HG03469 (cell line): ENCODE results near the gene TMCC1.
"Not testable (repeated sequence)": the region's sequence is repeated elsewhere in the genome, so short reads cannot be mapped to it uniquely, and the experiment has no call there.

Experiments used
- ATAC-seq: cut with Tn5 transposase; IDR thresholded peaks from one replicate; pipeline ENCODE4 v1.9.1; 2021; ENCODE audit warnings: mild to moderate bottlenecking, moderate library complexity, moderate number of reproducible peaks; ENCODE audit not compliant: unreplicated experiment

The TMCC1 gene

DNA sequence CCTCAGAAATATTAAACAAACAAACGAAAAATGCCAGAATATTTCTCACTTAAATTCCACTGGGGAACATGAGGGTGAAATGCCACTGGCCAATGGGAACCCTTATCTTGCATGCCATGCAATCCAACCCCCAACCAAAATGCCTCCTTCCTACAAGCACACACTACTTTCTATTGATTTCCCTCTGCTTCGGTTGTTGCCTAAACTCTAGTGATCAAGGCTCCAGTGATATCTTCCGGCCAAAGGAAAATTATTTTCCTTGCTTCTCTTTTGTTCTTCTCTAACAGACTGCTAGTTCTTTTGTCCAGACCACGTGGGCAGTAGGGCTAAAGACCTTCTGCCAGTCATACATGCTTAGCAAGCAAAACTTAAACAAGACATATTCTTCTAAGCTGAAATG is 115.7 kb downstream of the TMCC1 start:
- no peak for ATAC-seq

DNA sequence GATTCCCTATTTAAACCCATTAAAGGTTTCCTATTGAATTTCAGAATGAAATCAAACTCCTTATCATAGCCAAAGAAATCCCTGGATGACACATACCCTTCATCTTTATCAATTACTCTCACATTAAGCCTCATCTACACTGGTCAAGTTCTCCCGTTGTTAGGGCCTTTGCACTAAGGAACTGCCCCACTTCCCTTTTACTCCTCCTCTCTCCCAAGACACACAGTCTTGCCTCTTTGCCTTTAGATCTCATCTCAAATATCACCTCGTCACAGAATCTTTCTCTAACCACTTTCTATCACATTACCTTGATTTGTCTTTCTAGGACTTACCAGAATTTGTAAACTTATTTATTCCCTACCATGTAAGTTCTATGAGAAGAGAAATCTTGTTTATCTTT is 117.6 kb downstream of the TMCC1 start:
- ATAC-seq, result no peak

DNA sequence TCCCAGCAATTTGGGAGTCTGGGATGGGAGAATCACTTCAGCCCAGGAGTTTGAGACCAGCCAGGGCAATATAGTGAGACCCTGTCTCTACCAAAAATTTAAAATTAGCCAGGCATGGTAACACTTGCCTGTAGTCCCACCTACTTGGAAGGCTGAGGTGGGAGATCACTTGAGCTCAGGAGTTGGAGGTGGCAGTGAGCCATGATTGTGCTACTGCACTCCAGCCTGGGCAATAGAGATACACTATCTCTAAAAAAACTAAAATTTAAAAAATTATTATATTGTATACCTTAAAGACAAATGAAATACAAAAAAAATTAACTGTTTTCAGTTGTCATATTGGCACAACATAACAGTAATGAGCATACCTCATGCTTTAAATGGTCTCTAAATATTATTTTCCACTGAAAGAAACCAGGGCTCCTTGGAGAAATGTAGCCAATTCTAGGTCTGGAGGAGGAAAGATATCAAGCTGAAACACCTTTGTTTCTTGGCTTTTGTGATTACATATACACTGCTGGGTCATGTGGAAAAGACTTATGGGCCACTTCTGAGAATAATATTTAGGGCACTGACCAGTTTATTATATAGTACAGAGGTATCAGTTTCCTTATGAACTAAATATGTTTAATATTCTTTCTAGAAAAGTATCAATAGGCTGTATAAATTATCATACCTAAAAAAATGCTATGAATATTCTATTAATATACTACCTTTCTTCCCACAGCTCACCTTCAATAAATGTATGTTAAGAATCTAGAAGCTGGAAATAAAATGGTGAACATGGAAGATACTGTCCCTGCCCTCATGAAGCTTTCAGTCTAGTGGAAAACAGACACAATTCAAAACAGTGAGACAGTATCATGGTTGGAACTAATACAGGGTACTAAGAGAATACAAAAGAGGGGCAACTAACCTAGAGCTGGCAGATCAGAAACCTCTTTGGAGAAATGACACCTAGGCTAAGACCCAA is 119.5 kb downstream of the TMCC1 start:
- no peak for ATAC-seq

DNA sequence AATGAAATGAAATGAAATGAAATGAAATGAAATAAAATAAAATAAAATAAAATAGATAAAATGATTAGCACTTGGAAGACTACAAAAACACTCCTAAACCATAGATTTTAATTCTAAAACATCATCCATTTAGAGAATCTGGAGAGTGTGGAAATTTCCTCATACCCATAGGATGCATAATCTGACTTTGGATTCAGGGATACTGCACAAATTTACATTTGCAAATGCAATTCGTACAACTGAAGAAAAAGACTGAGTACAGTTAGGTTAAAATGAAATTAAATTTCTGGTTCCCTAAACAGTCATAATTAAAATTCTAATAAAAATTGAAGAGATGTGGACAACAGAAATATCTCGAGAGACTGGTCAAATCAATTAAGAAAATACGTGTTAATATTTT is 122.9 kb downstream of the TMCC1 start:
- ATAC-seq, result no peak

DNA sequence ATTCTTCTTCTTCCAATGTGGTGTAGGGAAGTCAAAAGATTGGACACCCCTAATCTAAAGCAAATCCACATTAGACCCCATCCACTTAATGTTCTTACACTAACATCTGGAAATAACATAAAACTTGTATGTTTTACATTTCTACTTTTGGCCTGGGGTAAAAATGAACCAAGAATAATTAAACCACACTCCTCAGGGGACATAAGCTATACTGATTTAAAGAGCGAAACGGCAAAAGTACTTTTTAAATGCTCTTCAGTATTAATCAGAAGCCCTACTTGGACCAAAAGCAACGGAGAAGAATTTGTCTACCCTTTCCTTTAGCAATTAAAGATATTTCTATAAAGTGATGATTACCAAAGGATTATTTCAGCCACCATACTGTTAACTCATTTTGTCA is 123.9 kb downstream of the TMCC1 start:
- no peak for ATAC-seq

DNA sequence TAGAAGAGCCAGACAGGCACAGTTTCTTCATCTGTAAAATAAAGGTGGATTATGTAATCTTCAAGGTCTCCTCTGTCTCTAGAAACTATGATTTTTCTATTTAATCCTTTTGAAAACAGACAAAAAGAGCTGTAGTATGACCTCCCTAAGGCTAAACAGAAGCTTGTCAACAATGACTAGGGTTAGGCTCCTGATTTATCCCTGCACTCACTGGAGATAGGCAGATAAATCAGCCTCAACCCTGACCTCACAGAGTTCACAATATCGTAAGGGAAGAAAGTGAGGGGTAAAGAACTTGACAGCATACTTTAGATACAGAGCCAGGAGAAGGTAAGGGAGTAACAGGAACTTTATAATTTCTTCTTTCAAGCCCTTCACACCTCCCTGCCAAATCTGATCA is 124.8 kb downstream of the TMCC1 start:
- ATAC-seq, result no peak

DNA sequence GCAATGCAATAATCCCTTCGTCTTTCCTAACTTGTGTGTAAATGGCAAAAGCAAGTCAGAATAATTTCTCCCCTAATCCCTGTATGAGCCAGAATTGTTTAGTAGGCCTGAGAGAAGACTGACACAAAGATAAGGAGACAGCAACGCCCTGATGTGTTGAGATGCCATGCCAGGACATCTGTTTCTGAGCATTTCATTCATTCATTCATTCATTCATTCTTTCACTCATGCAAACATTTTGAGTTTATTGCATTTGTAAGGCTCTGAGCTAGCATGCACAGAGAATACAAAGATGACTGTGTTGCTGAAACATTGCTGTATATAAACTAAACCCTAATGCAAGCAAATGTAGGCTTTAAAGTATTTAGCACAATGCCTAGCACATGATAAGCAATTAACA is 127.4 kb downstream of the TMCC1 start:
- no peak for ATAC-seq

DNA sequence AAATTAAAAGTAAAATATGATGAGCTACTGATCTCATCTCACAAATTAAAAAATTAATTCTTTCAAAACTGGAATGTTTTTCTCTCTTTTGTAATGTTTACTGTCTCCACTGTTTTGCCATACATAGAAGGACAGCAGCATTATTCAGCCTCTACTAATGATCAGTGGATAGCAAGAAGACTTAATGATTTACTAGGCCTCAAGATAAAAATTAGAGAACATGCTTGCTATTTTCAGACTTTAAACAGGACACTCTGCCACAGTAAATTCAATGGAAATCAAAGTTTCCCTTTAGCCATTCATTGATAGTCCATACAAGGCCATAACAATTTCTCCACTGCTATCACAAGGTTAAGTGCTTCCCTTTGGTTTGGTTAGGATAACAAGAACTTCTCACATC is 129.4 kb downstream of the TMCC1 start:
- no peak for ATAC-seq

DNA sequence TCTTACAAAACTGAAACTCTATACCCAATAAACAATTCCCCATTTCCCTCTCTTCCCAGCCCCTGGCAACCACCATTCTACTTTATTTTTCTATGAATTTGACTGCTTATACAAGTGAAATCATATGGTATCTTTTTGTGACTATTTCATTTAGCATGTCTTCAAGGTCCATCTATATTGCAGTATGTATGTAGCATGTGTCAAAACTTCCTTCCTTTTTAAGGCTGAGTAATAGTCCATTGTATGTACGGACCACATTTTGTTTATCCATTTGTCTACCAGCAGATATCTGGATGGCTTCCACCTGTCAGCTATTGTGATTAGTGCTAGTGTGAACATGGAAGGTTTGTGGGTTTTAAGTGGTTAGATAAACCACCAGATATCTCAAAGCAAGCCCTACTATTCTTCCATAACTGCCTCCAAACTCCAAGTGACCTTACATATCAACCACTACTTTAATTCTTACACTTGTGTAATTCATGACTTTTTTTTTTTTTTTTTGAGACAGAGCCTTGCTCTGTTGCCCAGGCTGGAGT is 134.7 kb downstream of the TMCC1 start:
- no peak for ATAC-seq

DNA sequence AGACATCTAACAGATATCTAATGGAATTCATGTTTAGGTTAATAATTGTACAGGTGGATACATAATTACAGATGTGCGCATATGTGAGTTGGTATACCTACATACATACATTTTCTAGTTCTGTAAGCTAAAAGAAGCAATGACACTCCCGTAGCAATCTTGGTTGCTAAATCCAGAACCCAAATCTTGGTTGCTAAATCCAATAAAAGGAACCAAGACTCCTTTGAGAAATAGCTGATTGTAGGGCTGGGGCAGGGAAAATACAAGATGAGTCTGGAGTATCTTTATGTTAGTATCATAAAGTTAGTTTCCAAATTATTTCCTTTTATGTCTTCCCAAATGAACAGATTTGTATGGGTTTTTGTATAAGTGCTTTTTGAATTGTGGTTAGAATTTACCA is 135.2 kb downstream of the TMCC1 start:
- ATAC-seq, result no peak

DNA sequence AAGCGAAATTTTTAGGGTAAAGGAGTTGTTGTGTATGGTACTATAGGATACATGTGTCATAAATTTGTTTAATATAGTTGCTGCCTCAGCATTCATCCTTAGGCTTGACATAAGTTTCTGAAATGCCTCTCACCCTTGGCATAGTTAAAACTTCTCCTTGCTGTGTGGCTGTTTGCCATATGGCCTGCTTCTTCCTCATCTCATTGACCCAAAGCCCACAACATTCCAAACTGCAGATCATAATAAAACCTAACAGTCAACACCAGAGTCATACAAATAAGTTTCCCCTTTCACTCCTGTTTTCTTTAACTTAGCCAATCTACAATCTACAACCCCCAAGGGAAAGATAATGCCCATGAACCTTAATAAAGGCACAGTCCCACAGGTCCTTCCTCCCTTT is 136.6 kb downstream of the TMCC1 start:
- ATAC-seq, result no peak

DNA sequence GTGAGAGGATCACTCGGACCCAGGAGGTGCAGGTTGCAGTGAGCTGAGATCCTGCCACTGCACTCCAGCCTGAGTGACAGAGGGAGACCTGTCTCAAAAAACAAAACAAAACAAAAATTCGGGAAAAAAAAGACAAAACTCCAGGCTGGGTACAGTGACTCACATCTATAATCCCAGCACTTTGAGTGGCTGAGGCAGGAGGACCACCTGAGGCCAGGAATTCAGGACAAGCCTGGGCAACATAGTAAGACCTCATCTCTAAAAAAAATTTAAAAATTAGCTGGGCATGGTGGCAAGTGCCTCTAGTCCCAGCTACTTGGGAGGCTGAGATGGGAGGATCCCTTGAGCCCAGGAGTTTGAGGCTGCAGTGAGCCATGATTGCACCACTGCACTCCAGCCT is 142.4 kb downstream of the TMCC1 start:
- ATAC-seq, result not testable (repeated sequence)

DNA sequence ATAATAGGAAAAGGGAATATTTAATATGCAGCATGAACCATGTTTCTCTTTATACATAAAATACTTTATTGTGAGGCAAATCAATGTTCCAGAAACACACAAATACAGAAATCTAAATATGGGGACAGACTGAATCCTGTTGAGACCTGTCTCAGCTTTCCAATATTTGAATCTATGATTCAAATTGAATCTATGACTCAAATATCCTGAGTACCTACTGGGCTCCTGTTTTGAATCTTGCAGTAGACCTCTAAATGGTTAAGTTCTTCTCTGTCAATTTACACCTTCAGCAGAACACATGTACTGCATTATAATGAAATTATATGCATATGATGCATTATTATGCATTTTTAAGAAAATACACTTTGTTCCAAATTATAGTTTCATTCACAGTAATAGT is 143.8 kb downstream of the TMCC1 start:
- ATAC-seq, result no peak

DNA sequence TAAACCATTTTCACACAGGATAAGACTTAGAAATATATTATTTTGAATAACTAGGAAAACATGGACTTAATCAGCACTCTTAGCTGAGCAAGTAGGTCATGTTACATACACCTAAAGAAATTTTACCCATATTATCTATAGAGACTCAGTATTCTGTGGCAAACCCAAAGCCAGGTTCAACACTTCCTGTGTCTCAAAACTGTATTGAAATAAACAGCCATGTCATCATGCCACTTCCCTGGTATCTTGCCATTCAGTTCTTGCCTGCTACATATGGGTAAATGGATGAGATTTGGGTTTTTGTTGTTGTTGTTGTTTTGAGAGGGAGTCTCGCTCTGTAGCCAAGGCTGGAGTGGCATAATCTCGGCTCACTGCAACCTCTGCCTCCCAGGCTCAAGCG is 145.5 kb downstream of the TMCC1 start:
- ATAC-seq, result no peak

DNA sequence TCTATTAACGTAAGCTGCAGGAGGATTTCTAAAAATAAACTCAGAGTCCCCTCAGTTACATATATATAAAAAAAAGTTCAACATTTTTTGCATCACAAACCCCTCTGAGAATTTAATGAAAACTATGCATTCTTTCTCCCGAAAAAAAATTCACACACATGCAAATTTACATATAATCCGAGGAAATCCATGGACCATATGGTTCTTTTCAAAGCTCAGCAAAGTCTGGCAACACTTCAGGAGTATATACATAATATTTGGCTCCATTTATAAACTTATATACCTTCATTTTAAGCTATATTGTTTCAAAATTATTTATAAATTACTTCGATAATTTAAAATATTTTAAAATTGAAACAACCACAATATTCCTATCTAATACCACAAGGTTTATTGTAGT is 146.4 kb downstream of the TMCC1 start:
- ATAC-seq, result no peak

DNA sequence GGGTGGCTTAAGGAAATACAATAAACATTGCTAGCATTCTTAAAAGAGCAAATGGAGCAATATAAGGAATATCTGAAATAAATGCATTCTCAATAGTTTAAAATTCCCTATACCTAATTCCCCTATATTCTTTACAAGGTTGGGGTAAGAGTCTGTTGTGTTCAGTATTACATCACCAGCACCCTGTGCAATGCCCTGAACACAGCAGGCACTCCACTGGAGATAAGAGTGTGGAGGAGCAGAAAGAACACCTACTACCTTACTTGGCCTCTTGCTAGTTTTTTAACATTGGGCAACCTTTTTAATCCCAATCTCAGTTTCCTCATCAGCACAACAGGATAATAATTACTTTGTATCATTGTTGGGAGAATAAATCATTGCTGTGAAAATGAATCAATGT is 146.9 kb downstream of the TMCC1 start:
- ATAC-seq, result no peak

DNA sequence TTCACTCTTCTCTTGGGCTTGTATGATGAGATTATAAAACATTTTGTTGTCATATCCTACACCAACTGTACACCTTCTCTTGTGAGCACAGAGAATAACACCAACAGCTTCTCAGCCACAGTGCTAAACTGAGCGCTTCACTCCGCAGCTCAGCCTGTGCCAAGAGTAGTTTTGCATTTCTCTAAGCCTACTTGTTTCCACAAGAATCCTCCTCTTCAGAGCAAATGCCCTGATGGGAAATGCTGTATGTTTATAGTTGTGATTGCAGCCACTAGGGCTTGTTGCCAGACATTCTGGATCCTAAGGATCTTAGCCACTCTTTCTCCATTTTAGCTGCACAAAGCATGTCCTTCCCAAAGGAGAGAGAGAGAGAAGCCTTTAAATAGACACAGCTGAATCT is 148.3 kb downstream of the TMCC1 start:
- ATAC-seq, result no peak

DNA sequence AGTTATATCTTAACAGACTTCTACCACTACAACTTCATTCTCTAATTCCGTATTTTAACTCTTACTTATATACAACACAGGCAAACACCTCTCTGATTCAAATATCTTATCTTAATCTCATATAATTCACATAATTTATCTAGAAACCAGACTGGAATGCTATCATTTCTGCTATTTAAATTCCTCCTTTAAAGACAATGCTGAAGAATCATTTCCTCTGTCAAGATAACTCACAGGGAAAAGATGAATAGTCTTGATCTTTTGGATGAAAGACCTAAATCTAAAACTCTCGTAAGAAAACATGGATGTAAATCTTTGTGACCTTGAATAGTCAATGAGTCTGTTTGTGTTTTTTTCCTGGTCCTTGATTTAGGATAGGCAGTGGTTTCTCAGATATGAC is 151.7 kb downstream of the TMCC1 start:
- ATAC-seq, result no peak

DNA sequence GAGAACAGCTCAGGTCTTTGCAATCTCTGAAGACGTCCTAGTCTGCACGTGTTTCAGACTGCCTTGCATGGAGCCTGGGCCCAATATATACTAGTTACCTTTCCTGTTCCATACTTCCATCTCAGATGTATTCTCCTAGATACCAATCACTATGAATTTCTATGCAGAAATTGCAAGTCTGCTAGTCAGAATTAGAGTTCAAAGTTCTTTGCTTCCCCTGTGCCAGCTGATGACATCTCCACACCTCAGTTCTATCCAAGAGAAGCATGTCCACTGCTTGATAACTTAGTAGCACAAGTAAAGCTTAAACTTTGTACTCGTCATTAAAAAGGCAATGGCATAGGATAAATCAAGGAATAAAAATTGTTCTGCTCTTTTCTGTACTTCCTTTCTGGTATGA is 153.4 kb downstream of the TMCC1 start:
- no peak for ATAC-seq

DNA sequence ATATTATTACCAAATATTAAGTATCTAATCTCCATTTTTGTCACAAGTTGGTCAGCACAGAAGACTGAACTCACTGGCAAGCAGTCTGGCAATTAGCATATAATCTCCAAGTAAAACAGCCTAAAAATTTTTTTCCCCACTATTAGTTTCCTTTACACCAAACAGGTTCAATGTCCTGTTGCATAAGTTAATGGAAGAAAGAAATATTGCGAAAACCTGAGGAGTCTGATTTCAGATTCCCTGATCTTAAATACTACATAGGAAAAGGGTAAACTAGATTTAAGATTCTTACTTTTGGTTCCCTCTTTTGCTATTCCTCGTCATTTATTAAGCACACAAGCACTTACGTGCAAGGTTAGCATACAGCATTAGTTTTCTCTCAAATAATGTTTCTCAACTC is 153.9 kb downstream of the TMCC1 start:
- no peak for ATAC-seq

DNA sequence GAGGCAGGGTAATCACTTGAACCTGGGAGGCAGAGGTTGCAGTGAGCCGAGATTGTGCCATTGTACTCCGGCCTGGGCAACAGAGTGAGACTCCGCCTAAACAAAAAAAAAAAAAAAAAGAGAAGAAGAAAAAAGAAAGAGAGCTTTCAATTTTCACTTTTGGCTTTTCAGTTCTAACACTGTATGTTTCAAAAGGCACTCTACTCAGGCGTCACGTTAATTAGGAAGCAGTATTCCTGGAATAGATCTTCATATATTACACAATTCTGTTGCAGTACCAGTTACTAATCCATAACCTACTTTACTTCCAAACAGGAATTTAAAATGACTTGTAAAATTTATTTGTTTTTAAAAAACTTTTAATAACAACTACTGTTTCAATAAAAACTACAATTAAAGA is 155.3 kb downstream of the TMCC1 start:
- no peak for ATAC-seq

DNA sequence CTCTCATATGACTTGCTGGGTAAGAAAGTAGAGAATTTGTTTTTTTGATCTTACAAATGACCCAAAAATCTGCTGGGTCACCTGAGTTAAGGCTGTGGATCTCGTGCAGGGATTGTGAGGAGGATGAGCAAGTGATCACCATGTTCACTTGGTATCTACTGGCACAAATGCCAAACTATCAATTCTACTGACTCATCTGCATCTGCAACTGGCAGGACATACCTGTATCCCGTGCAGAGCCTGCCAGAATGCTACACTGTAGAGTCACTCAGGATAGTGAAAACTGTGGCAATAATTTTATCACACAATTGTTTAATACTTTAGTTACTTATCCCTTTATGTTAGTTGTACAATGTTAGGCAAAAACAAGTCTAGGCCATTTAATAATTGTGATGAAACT is 157.4 kb downstream of the TMCC1 start:
- ATAC-seq, result no peak

DNA sequence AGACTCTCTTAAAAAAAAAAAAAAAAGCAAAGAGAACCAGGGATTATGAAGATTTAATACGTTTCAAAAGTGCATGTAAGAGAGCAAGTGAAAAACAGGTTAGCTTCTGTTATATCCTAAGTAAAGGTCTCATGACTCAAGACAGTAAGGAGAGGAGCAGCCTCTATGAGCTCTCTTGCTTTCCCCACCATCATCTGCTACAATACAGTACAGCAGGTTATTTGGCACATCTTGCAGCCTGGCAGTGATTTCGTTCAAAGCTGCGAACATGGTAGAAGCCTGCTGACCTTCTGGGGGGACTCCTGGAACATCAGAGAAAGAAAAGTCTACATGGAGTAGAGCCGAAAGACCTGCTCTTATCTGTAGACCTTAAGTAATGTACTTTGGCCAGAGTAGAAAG is 157.9 kb downstream of the TMCC1 start:
- ATAC-seq, result no peak
